ENCODE results near the gene ACO1. TPM values are rescaled to one million over a fixed set of nuclear protein-coding genes. Genes with fewer than 3 reads are reported as not detected.
A peak's percentile ranks its signal among the peaks of the same experiment; 100 is the strongest.

The ACO1 gene
- total RNA-seq = 100 to 1,000 TPM in 1 of 3 donors, 10 to 100 TPM in 2; 44.2 to 169 (median 47.1) TPM

- peak in 2 of 3 donors; percentile 62 to 75 for TF ChIP-seq POLR2AphosphoS5 (IDR thresholded peaks at IDR 0.05)
- no peak for TF ChIP-seq POLR2A (IDR thresholded peaks at IDR 0.05)
- intact Hi-C loops (cut with DNase I; ENCODE audit: low total_unique reads) = loop anchor here (10.0 kb wide), 1 partner anchor 170 kb away; the partner anchor contains the start of genes SMIM27 and TOPORS
- Histone ChIP-seq H3K9me3 (no peaks in the 10 kb centered on the region), H3K27ac (peak within 1 kb of the TSS; percentile 62 to 91), H3K4me1 (no peaks in the 10 kb centered on the region), H3K4me3 (peak within 1 kb of the TSS; percentile 77 to 92 (median 83)), H3K27me3 (no peaks in the 10 kb centered on the region), H3K36me3 (no peaks in the 10 kb centered on the region)
- DNase-seq (ENCODE audit: low spot score in 2 of 2) = peak; percentile 56 to 76
These were observed at the start of gene ACO1 for GRCh38 chr9:32384364-32385151. ACO1 (plus strand) TSS chr9:32384643; CDS start chr9:32405507, 20,864 bp downstream.

- intact Hi-C loops (cut with DNase I; ENCODE audit: low total_unique reads) = no loop called here
- DNase-seq (ENCODE audit: low spot score in 2 of 2) = no peak
- no peaks in the 10 kb centered on the region for H3K9me3 ChIP-seq
- H3K27me3 ChIP-seq = no peaks in the 10 kb centered on the region
- H3K4me1 ChIP-seq = no peaks in the 10 kb centered on the region
- TF ChIP-seq POLR2AphosphoS5 (IDR thresholded peaks at IDR 0.05) = no peak
- no peak overlapping the region for H3K27ac ChIP-seq
- no peak overlapping the region for H3K4me3 ChIP-seq
- no peaks in the 10 kb centered on the region for H3K36me3 ChIP-seq
These were observed 49.2 kb upstream of the ACO1 start for GRCh38 chr9:32334916-32335895.

GRCh38 chr9:32339424-32339823 lies 45.0 kb upstream of the ACO1 start:
- H3K4me3 ChIP-seq = no peak overlapping the region
- intact Hi-C loops (cut with DNase I; ENCODE audit: low total_unique reads) = no loop called here
- H3K36me3 ChIP-seq = no peaks in the 10 kb centered on the region
- H3K27ac ChIP-seq = no peak overlapping the region
- H3K4me1 ChIP-seq = no peaks in the 10 kb centered on the region
- no peaks in the 10 kb centered on the region for H3K27me3 ChIP-seq
- no peaks in the 10 kb centered on the region for H3K9me3 ChIP-seq
- no peak for DNase-seq (ENCODE audit: low spot score in 2 of 2)
- TF ChIP-seq POLR2A (IDR thresholded peaks at IDR 0.05) (no peak), POLR2AphosphoS5 (IDR thresholded peaks at IDR 0.05) (no peak), CTCF (IDR thresholded peaks at IDR 0.05) (no peak)

- Histone ChIP-seq H3K9me3 (no peaks in the 10 kb centered on the region), H3K4me1 (no peaks in the 10 kb centered on the region), H3K27me3 (no peaks in the 10 kb centered on the region), H3K27ac (no peak overlapping the region), H3K36me3 (no peaks in the 10 kb centered on the region), H3K4me3 (no peak overlapping the region)
- TF ChIP-seq POLR2AphosphoS5 (IDR thresholded peaks at IDR 0.05) (no peak), POLR2A (IDR thresholded peaks at IDR 0.05) (no peak)
- intact Hi-C loops (cut with DNase I; ENCODE audit: low total_unique reads) = no loop called here
- DNase-seq (ENCODE audit: low spot score in 2 of 2) = no peak
These were observed 44.1 kb upstream of the ACO1 start for GRCh38 chr9:32340361-32340760.

- no peak for TF ChIP-seq POLR2A (IDR thresholded peaks at IDR 0.05)
- no peak for TF ChIP-seq POLR2AphosphoS5 (IDR thresholded peaks at IDR 0.05)
- TF ChIP-seq CTCF (IDR thresholded peaks at IDR 0.05) = no peak
- H3K4me1 ChIP-seq = no peaks in the 10 kb centered on the region
- no peak overlapping the region for H3K27ac ChIP-seq
- no peak for DNase-seq (ENCODE audit: low spot score in 2 of 2)
- no peaks in the 10 kb centered on the region for H3K36me3 ChIP-seq
- H3K9me3 ChIP-seq = no peaks in the 10 kb centered on the region
- peak overlapping the region in 2 of 3 donors; percentile 9 to 20 for H3K4me3 ChIP-seq
- H3K27me3 ChIP-seq = no peaks in the 10 kb centered on the region
- intact Hi-C loops (cut with DNase I; ENCODE audit: low total_unique reads) = no loop called here
These were observed 39.8 kb upstream of the ACO1 start for GRCh38 chr9:32344551-32345182.

GRCh38 chr9:32345243-32345642 lies 39.2 kb upstream of the ACO1 start:
- Histone ChIP-seq H3K4me1 (no peaks in the 10 kb centered on the region), H3K27ac (no peak overlapping the region), H3K9me3 (no peaks in the 10 kb centered on the region), H3K36me3 (no peaks in the 10 kb centered on the region), H3K27me3 (no peaks in the 10 kb centered on the region), H3K4me3 (no peak overlapping the region)
- DNase-seq (ENCODE audit: low spot score in 2 of 2) = no peak
- intact Hi-C loops (cut with DNase I; ENCODE audit: low total_unique reads) = no loop called here
- TF ChIP-seq POLR2AphosphoS5 (IDR thresholded peaks at IDR 0.05) = no peak
- TF ChIP-seq POLR2A (IDR thresholded peaks at IDR 0.05) = no peak
- TF ChIP-seq CTCF (IDR thresholded peaks at IDR 0.05) = no peak
